MCF 10A (cell line): Measurements from ENCODE around the gene CATSPER2. TPM values are rescaled to one million over a fixed set of nuclear protein-coding genes. Genes with fewer than 3 reads are reported as not detected.
"Not testable (repeated sequence)": the region's sequence is repeated elsewhere in the genome, so short reads cannot be mapped to it uniquely, and the experiment has no call there.

ENCODE experiments used
- BruUV-seq: library from RNA; stranded (reverse); fragments of 400-500 nt; replicated peaks from 2 replicates; lab custom pipeline; 2021; lab: Mats Ljungman, UMichigan
- CTCF ChIA-PET: fragments of 300-600 bp; sonication (Branson Sonifier 250); formaldehyde crosslinking; extraction: SDS; loops from one replicate; lab custom pipeline; 2021; ENCODE audit warnings: antibody characterized with exemption, inconsistent platforms; lab: Yijun Ruan, JAX
- POLR2A ChIA-PET: fragments of 300-600, 350-650 bp; sonication (Branson Sonifier 250); formaldehyde crosslinking; extraction: SDS; loops from one replicate; lab custom pipeline; 2020; ENCODE audit warnings: antibody characterized with exemption, inconsistent platforms; lab: Yijun Ruan, JAX
- DNase-seq: peaks from one replicate; pipeline ENCODE4 v3.0.0-alpha.2; 2018; ENCODE audit not compliant: unreplicated experiment
- H3K27ac Mint-ChIP-seq: one replicate; pipeline ENCODE4 v1.8.0; 2022; ENCODE audit warnings: mild to moderate bottlenecking, low read depth, mixed read lengths; ENCODE audit not compliant: unreplicated experiment
- H3K27me3 Mint-ChIP-seq: one replicate; pipeline ENCODE4 v1.8.0; 2022; ENCODE audit warnings: mixed read lengths; ENCODE audit not compliant: insufficient read depth, unreplicated experiment
- H3K36me3 Mint-ChIP-seq: one replicate; pipeline ENCODE4 v1.8.0; 2022; ENCODE audit warnings: mild to moderate bottlenecking, moderate library complexity, mixed read lengths; ENCODE audit not compliant: insufficient read depth, unreplicated experiment
- H3K4me1 Mint-ChIP-seq: one replicate; pipeline ENCODE4 v1.8.0; 2022; ENCODE audit warnings: mixed read lengths; ENCODE audit not compliant: insufficient read depth, unreplicated experiment
- H3K4me3 Mint-ChIP-seq: one replicate; pipeline ENCODE4 v1.8.0; 2022; ENCODE audit warnings: mild to moderate bottlenecking, moderate library complexity, mixed read lengths; ENCODE audit not compliant: unreplicated experiment
- H3K9me3 Mint-ChIP-seq: one replicate; pipeline ENCODE4 v1.8.0; 2022; ENCODE audit warnings: mixed read lengths; ENCODE audit not compliant: unreplicated experiment
- intact Hi-C: fragments of 100-400 bp; cut with micrococcal nuclease; formaldehyde crosslinking; loops from 2 replicates; pipeline ENCODE4 v1.14.1; 2022
- total RNA-seq: library from RNA; stranded (reverse); gene quantifications from 2 replicates; pipeline ENCODE4 v1.2.3, GENCODE V29; 2022

CATSPER2 gene
- total RNA-seq, 1 experiment from 2014 or later: 7.0 TPM

GRCh38 chr15:43617750-43618149 lies 30.9 kb downstream of the CATSPER2 start:
- H3K4me3 Mint-ChIP-seq, CTCF ChIA-PET, BruUV-seq, intact Hi-C loops, DNase-seq, H3K36me3 Mint-ChIP-seq, H3K4me1 Mint-ChIP-seq, H3K9me3 Mint-ChIP-seq, POLR2A ChIA-PET, H3K27ac Mint-ChIP-seq: not testable (repeated sequence)
- peaks cover 11% of the 10 kb centered on the region for H3K27me3 Mint-ChIP-seq

- BruUV-seq, CTCF ChIA-PET, H3K9me3 Mint-ChIP-seq, H3K27ac Mint-ChIP-seq, H3K4me3 Mint-ChIP-seq, intact Hi-C loops, H3K4me1 Mint-ChIP-seq, H3K36me3 Mint-ChIP-seq, H3K27me3 Mint-ChIP-seq: not testable (repeated sequence)
- peak; percentile 79 for DNase-seq
- POLR2A ChIA-PET: interaction anchor here (0.7 kb wide), 1 partner anchor 162 kb away, joined by 5 read pairs; no protein-coding TSS in a partner anchor
These were observed 46.4 kb downstream of the CATSPER2 start for GRCh38 chr15:43602233-43602632.

- BruUV-seq, H3K27ac Mint-ChIP-seq, H3K4me1 Mint-ChIP-seq, DNase-seq, intact Hi-C loops, POLR2A ChIA-PET, H3K9me3 Mint-ChIP-seq, H3K4me3 Mint-ChIP-seq, H3K27me3 Mint-ChIP-seq, H3K36me3 Mint-ChIP-seq, CTCF ChIA-PET: not testable (repeated sequence)
These were observed 48.4 kb downstream of the CATSPER2 start for GRCh38 chr15:43600200-43600599.

GRCh38 chr15:43599131-43599530 lies 49.5 kb downstream of the CATSPER2 start:
- BruUV-seq, CTCF ChIA-PET: not testable (repeated sequence)

GRCh38 chr15:43593328-43594190 lies 55.1 kb downstream of the CATSPER2 start, which contains the start of gene CKMT1B:
Gene CKMT1B (plus strand): TSS chr15:43594027. CDS start chr15:43594219, 192 bp downstream.
- intact Hi-C loops, CTCF ChIA-PET, H3K4me1 Mint-ChIP-seq, H3K4me3 Mint-ChIP-seq, H3K27me3 Mint-ChIP-seq, H3K36me3 Mint-ChIP-seq, H3K9me3 Mint-ChIP-seq, DNase-seq, POLR2A ChIA-PET, H3K27ac Mint-ChIP-seq: not testable (repeated sequence)
- BruUV-seq: TSS peak; percentile 88

More at GRCh38 chr15:43599131-43599530, 49.5 kb downstream of the CATSPER2 start:
- POLR2A ChIA-PET, H3K27me3 Mint-ChIP-seq, H3K36me3 Mint-ChIP-seq, H3K27ac Mint-ChIP-seq, DNase-seq, H3K9me3 Mint-ChIP-seq, H3K4me3 Mint-ChIP-seq, H3K4me1 Mint-ChIP-seq, intact Hi-C loops: not testable (repeated sequence)

- H3K4me3 Mint-ChIP-seq, H3K27me3 Mint-ChIP-seq, DNase-seq, BruUV-seq, CTCF ChIA-PET, intact Hi-C loops, H3K27ac Mint-ChIP-seq, H3K36me3 Mint-ChIP-seq, H3K4me1 Mint-ChIP-seq, H3K9me3 Mint-ChIP-seq, POLR2A ChIA-PET: not testable (repeated sequence)
These were observed 55.8 kb downstream of the CATSPER2 start for GRCh38 chr15:43592841-43593240.

- not testable (repeated sequence) for H3K4me1 Mint-ChIP-seq
These were observed 58.7 kb downstream of the CATSPER2 start, which contains the start of gene PPIP5K1 for GRCh38 chr15:43589778-43590466. Gene PPIP5K1 (minus strand): TSS chr15:43590208. CDS start chr15:43584504, 5,704 bp downstream.

More at GRCh38 chr15:43589778-43590466, 58.7 kb downstream of the CATSPER2 start, which contains the start of gene PPIP5K1:
- DNase-seq, H3K27ac Mint-ChIP-seq, H3K9me3 Mint-ChIP-seq, BruUV-seq, intact Hi-C loops, CTCF ChIA-PET, H3K4me3 Mint-ChIP-seq, H3K27me3 Mint-ChIP-seq, H3K36me3 Mint-ChIP-seq, POLR2A ChIA-PET: not testable (repeated sequence)
